Measurements from ENCODE around the gene SP140L. TPM values are rescaled to one million over a fixed set of nuclear protein-coding genes. Genes with fewer than 3 reads are reported as not detected.
"Not testable (repeated sequence)": the region's sequence is repeated elsewhere in the genome, so short reads cannot be mapped to it uniquely, and the experiment has no call there.

SP140L gene
- total and polyA plus RNA-seq, 10 of the 15 experiments (the other 5 are each of a cell fraction or from before 2014, with no cell fraction given), result 4.7 to 28.6 (median 15.0) TPM

DNA sequence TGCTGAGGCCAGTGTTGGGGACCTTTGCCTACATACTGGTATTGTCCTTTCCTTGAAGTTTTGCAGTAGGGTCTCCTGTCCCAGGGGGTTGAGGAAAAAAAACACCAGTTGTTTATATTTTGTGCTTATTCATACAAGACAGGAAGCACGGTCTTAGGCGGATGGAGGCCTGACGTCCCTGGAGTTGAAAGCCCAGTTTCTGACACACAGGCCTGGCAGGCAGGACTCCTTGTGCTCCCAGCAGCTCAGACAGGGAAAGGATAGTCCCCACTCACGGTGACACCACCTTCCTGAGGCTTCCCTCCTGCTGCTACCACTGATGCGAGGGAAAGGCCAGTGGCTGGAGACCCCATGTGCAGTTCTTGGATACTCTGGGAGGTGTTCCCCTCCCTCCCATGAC is 73.5 kb downstream of the SP140L start (continued):
- TF ChIP-seq, protein P1, sequence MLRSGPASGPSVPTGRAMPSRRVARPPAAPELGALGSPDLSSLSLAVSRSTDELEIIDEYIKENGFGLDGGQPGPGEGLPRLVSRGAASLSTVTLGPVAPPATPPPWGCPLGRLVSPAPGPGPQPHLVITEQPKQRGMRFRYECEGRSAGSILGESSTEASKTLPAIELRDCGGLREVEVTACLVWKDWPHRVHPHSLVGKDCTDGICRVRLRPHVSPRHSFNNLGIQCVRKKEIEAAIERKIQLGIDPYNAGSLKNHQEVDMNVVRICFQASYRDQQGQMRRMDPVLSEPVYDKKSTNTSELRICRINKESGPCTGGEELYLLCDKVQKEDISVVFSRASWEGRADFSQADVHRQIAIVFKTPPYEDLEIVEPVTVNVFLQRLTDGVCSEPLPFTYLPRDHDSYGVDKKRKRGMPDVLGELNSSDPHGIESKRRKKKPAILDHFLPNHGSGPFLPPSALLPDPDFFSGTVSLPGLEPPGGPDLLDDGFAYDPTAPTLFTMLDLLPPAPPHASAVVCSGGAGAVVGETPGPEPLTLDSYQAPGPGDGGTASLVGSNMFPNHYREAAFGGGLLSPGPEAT (IDR thresholded peaks at IDR 0.05; ENCODE audit: low read depth), result no peak
- TF ChIP-seq, protein P2, sequence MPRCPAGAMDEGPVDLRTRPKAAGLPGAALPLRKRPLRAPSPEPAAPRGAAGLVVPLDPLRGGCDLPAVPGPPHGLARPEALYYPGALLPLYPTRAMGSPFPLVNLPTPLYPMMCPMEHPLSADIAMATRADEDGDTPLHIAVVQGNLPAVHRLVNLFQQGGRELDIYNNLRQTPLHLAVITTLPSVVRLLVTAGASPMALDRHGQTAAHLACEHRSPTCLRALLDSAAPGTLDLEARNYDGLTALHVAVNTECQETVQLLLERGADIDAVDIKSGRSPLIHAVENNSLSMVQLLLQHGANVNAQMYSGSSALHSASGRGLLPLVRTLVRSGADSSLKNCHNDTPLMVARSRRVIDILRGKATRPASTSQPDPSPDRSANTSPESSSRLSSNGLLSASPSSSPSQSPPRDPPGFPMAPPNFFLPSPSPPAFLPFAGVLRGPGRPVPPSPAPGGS (IDR thresholded peaks at IDR 0.05; ENCODE audit: borderline replicate concordance, insufficient read depth, low read depth, low read length, poor library complexity, severe bottlenecking), result no peak
- TF ChIP-seq SREBF1 (IDR thresholded peaks at IDR 0.05; ENCODE audit: low read length) (no peak), NR2C2 (IDR thresholded peaks at IDR 0.05; ENCODE audit: borderline replicate concordance, control insufficient read depth, insufficient read length, low read depth) (no peak)
- TF ChIP-seq, protein P3, sequence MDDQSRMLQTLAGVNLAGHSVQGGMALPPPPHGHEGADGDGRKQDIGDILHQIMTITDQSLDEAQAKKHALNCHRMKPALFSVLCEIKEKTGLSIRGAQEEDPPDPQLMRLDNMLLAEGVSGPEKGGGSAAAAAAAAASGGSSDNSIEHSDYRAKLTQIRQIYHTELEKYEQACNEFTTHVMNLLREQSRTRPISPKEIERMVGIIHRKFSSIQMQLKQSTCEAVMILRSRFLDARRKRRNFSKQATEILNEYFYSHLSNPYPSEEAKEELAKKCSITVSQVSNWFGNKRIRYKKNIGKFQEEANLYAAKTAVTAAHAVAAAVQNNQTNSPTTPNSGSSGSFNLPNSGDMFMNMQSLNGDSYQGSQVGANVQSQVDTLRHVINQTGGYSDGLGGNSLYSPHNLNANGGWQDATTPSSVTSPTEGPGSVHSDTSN (IDR thresholded peaks at IDR 0.05; ENCODE audit: insufficient replicate concordance, low read depth, low read length), result no peak

DNA sequence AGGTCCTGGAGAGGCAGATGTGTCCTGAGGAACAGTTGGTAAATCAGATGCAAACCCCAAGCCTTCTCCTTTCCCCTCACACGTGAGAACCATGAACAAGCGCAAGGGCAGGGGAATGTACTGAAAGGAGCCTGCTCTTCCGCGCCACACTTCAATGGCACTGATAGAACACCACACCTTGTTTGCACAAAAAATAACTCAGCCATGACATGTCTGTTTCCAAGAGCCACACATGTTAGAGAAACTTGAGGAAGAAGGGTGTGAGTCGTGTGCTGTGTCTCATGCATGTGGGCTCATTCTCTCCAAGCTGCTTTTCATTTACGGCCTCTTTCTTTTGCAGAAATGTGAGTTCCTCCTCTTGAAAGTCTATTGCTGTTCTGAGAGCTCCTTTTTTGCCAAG is 74.0 kb downstream of the SP140L start:
- intact Hi-C loops (cut with micrococcal nuclease; ENCODE audit: unreplicated experiment); H3K9me3 ChIP-seq (replicated peaks; ENCODE audit: control insufficient read depth, insufficient read depth, low read length); CTCF ChIA-PET; H3K79me2 ChIP-seq (ENCODE audit: control insufficient read depth, insufficient read depth, low read length); H4K20me1 ChIP-seq (ENCODE audit: control insufficient read depth, insufficient read depth); H3K4me1 ChIP-seq (ENCODE audit: control insufficient read depth, insufficient read depth, low read length); in situ Hi-C loops (cut with MboI); FAIRE-seq; H3K4me3 ChIP-seq; DNase-seq (ENCODE audit: low read depth, low spot score); SMC1A ChIA-PET (ENCODE audit: uncharacterized antibody, unreplicated experiment); POLR2A ChIA-PET; H2AFZ ChIP-seq (ENCODE audit: control insufficient read depth, low read depth, low read length); H3K27ac ChIP-seq (ENCODE audit: control insufficient read depth, insufficient read depth); H3K9ac ChIP-seq (ENCODE audit: control insufficient read depth, insufficient read depth, low read length); RAD21 ChIA-PET (ENCODE audit: unreplicated experiment); ATAC-seq; H3K36me3 ChIP-seq (ENCODE audit: control insufficient read depth in 2 of 2, insufficient read depth in 2 of 2, low read length in 1 of 2); H3K4me2 ChIP-seq (ENCODE audit: control insufficient read depth, insufficient read depth); H3K27me3 ChIP-seq (replicated peaks in 1 of 2; ENCODE audit: control insufficient read depth in 2 of 2, insufficient read depth in 2 of 2, low read length in 1 of 2); BruUV-seq (replicated peaks): not testable (repeated sequence)
- 97% methylated on average over 2 of the region's 6 CpGs for WGBS (ENCODE audit: insufficient coverage, insufficient replicate concordance, low lambda C conversion rate, missing lambda C conversion rate)

Data from GM12878 (cell line).